ENCODE measurements around the gene ABCA12. TPM values are rescaled to one million over a fixed set of nuclear protein-coding genes. Genes with fewer than 3 reads are reported as not detected.

Gene ABCA12
- total RNA-seq, 1 donor from 2014 or later: 0.17 TPM

GRCh38 chr2:215052810-215053209 is 85.6 kb downstream of the ABCA12 start:
- Mint-ChIP-seq H3K27me3 (ENCODE audit: insufficient read depth, low read depth) (no peaks in the 10 kb centered on the region), H3K4me1 (no peaks in the 10 kb centered on the region), H3K36me3 (no peaks in the 10 kb centered on the region), H3K9me3 (no peaks in the 10 kb centered on the region), H3K27ac (no peak overlapping the region), H3K4me3 (no peak overlapping the region)
- H3K27me3 ChIP-seq: no peaks in the 10 kb centered on the region
- no peaks in the 10 kb centered on the region for H3K9me3 ChIP-seq (ENCODE audit: low read depth)
- no peaks in the 10 kb centered on the region for H3K4me1 ChIP-seq
- no peak overlapping the region for H3K27ac ChIP-seq
- H4K20me1 ChIP-seq (ENCODE audit: low read depth): no peaks in the 10 kb centered on the region
- no peak for TF ChIP-seq CTCF (IDR thresholded peaks at IDR 0.05)
- no peak for TF ChIP-seq EZH2 (IDR thresholded peaks at IDR 0.05)
- no peak for TF ChIP-seq EZH2phosphoT487 (IDR thresholded peaks at IDR 0.05)
- no peaks in the 10 kb centered on the region for H3K79me2 ChIP-seq (ENCODE audit: low read depth)
- no peaks in the 10 kb centered on the region for H3F3A ChIP-seq (ENCODE audit: low read depth)
- H3K4me3 ChIP-seq: no peak overlapping the region
- no peak for DNase-seq (ENCODE audit: low spot score)
- no peak overlapping the region for H3K4me2 ChIP-seq
- no peak overlapping the region for H2AFZ ChIP-seq (replicated peaks)
- no peak overlapping the region for H3K9ac ChIP-seq
- no peaks in the 10 kb centered on the region for H3K36me3 ChIP-seq

- H3F3A ChIP-seq (ENCODE audit: low read depth): no peaks in the 10 kb centered on the region
- no peaks in the 10 kb centered on the region for H3K27me3 Mint-ChIP-seq (ENCODE audit: insufficient read depth, low read depth)
- H3K79me2 ChIP-seq (ENCODE audit: low read depth): no peaks in the 10 kb centered on the region
- H3K9me3 ChIP-seq (ENCODE audit: low read depth): no peaks in the 10 kb centered on the region
- H3K27ac ChIP-seq: no peak overlapping the region
- H3K27me3 ChIP-seq: no peaks in the 10 kb centered on the region
- H3K27ac Mint-ChIP-seq: no peak overlapping the region
- peaks cover 3% of the 10 kb centered on the region for H3K9me3 Mint-ChIP-seq
- H3K9ac ChIP-seq: no peak overlapping the region
- no peak overlapping the region for H2AFZ ChIP-seq (replicated peaks)
- no peak for TF ChIP-seq CTCF (IDR thresholded peaks at IDR 0.05)
- no peak for TF ChIP-seq EZH2phosphoT487 (IDR thresholded peaks at IDR 0.05)
- TF ChIP-seq EZH2 (IDR thresholded peaks at IDR 0.05): no peak
- H4K20me1 ChIP-seq (ENCODE audit: low read depth): no peaks in the 10 kb centered on the region
- no peaks in the 10 kb centered on the region for H3K4me1 Mint-ChIP-seq
- no peaks in the 10 kb centered on the region for H3K36me3 ChIP-seq
- no peaks in the 10 kb centered on the region for H3K4me1 ChIP-seq
- DNase-seq (ENCODE audit: low spot score): no peak
- H3K4me3 ChIP-seq: no peak overlapping the region
- no peak overlapping the region for H3K4me2 ChIP-seq
- H3K36me3 Mint-ChIP-seq: no peaks in the 10 kb centered on the region
- no peak overlapping the region for H3K4me3 Mint-ChIP-seq
Observed at GRCh38 chr2:215052404-215052803, 86.0 kb downstream of the ABCA12 start.

DNA sequence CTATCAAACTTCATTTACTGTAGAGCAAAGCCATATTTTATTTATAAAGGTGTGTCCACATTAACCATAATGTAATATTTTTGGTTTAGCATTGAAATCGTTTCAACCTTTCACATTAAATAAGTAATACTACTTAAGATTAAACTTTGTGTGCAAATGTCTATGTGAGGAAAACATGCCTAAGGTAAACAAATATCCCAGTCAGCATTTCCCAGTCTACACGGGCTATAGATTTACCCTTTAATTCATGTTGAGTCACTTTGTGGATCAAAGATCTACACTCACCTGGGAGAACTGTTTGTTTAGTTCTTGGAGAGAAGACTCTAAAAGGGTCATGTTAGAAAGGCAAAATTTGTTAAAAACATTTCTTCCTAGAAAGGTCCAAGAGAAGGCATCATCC is 89.1 kb downstream of the ABCA12 start:
- Mint-ChIP-seq H3K4me1 (no peaks in the 10 kb centered on the region), H3K9me3 (peaks cover 9% of the 10 kb centered on the region)
- TF ChIP-seq CTCF (IDR thresholded peaks at IDR 0.05): no peak
- TF ChIP-seq EZH2 (IDR thresholded peaks at IDR 0.05): no peak
- no peak for TF ChIP-seq EZH2phosphoT487 (IDR thresholded peaks at IDR 0.05)

More for the DNA sequence above, 89.1 kb downstream of the ABCA12 start:
- H3K79me2 ChIP-seq (ENCODE audit: low read depth): no peaks in the 10 kb centered on the region
- H3K4me3 Mint-ChIP-seq: no peak overlapping the region
- DNase-seq (ENCODE audit: low spot score): no peak
- H3K27ac ChIP-seq: no peak overlapping the region
- H2AFZ ChIP-seq (replicated peaks): no peak overlapping the region
- H3K36me3 ChIP-seq: no peaks in the 10 kb centered on the region
- H3K4me3 ChIP-seq: no peak overlapping the region
- H3K27me3 ChIP-seq: no peaks in the 10 kb centered on the region
- H4K20me1 ChIP-seq (ENCODE audit: low read depth): no peaks in the 10 kb centered on the region
- no peaks in the 10 kb centered on the region for H3K36me3 Mint-ChIP-seq
- H3K27ac Mint-ChIP-seq: no peak overlapping the region
- H3K4me1 ChIP-seq: no peaks in the 10 kb centered on the region
- no peaks in the 10 kb centered on the region for H3K27me3 Mint-ChIP-seq (ENCODE audit: insufficient read depth, low read depth)
- no peaks in the 10 kb centered on the region for H3F3A ChIP-seq (ENCODE audit: low read depth)
- H3K4me2 ChIP-seq: no peak overlapping the region
- H3K9me3 ChIP-seq (ENCODE audit: low read depth): no peaks in the 10 kb centered on the region
- H3K9ac ChIP-seq: no peak overlapping the region
